NT2/D1 (cell line): ENCODE data around the gene THBD.

Experiments used
- SUZ12 ChIP-seq: IDR thresholded peaks from 2 replicates; pipeline ENCODE4 v1.6.1; 2011; ENCODE audit not compliant: insufficient read length, insufficient read depth; ENCODE audit errors: extremely low read depth
- YY1 ChIP-seq: IDR thresholded peaks from 2 replicates; pipeline ENCODE4 v1.6.1; 2011; ENCODE audit not compliant: insufficient read length, insufficient read depth
- ZNF274 ChIP-seq: IDR thresholded peaks from 2 replicates; pipeline ENCODE4 v1.6.1; 2011; ENCODE audit warnings: mild to moderate bottlenecking, low read depth, low read length

DNA sequence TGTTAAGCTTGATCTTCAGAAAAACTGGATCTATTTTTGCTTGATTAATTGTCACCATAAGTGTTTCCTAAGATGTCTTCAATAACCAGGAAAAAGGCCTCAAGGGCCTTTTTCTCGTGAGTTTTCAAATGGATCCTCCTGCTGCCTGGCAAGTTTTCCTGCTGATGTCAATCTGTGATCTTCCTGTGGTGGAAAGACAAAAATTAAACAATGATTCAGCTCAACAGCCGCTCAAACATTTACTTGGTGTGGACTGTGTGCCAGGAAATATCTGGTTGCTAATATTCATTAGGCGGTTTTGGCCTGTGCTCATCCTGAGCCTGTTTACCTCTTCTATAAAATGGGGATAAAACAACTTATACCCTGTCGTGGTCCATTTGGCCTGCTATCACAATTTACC lies 49.7 kb downstream of the THBD start:
- TF ChIP-seq YY1, result no peak
- no peak for TF ChIP-seq ZNF274
- TF ChIP-seq SUZ12, result no peak
